PFSK-1 (cell line): ENCODE results near the gene TAOK3.

Experiments used
- FOXP2 ChIP-seq: optimal IDR thresholded peaks from 2 replicates; pipeline ENCODE3; 2011; ENCODE audit warnings: borderline replicate concordance, control low read depth, inconsistent platforms; ENCODE audit not compliant: insufficient read depth; ENCODE audit errors: extremely low read length, extremely low read depth
- POLR2AphosphoS5 ChIP-seq: IDR thresholded peaks from 2 replicates; pipeline ENCODE4 v1.6.1; 2012; ENCODE audit warnings: low read depth, mild to moderate bottlenecking, control low read depth, low read length, moderate library complexity
- REST ChIP-seq, 2 experiments: IDR thresholded peaks; 2 replicates each; pipeline versions ENCODE4 v1.6.1 to v1.8.0; 2011 to 2012; ENCODE audit warnings: low read depth in 2 of 2, low read length in 2 of 2, control low read depth in 1 of 2, inconsistent platforms in 1 of 2, mild to moderate bottlenecking in 1 of 2, moderate library complexity in 1 of 2; ENCODE audit not compliant: insufficient read depth in 1 of 2
- SIN3A ChIP-seq: IDR thresholded peaks from 2 replicates; pipeline ENCODE4 v1.6.1; 2012; ENCODE audit warnings: mild to moderate bottlenecking, low read length, moderate library complexity, borderline replicate concordance; ENCODE audit not compliant: insufficient read depth
- TAF1 ChIP-seq: IDR thresholded peaks from 2 replicates; pipeline ENCODE4 v1.6.1; 2012; ENCODE audit warnings: low read length, control low read depth, borderline replicate concordance; ENCODE audit not compliant: insufficient read depth

Gene TAOK3

GRCh38 chr12:118187751-118188435 lies 184.8 kb downstream of the TAOK3 start:
- no peak for TF ChIP-seq TAF1
- no peak for TF ChIP-seq POLR2AphosphoS5
- TF ChIP-seq FOXP2, result no peak
- no peak for TF ChIP-seq REST (IDR thresholded peaks at IDR 0.05; ENCODE audit: insufficient read depth in 1 of 2, low read depth in 2 of 2, low read length in 2 of 2)
- no peak for TF ChIP-seq SIN3A

- no peak for TF ChIP-seq SIN3A
- no peak for TF ChIP-seq TAF1
- no peak for TF ChIP-seq FOXP2
- TF ChIP-seq REST (IDR thresholded peaks at IDR 0.05; ENCODE audit: insufficient read depth in 1 of 2, low read depth in 2 of 2, low read length in 2 of 2), result no peak
Observed at GRCh38 chr12:118185602-118186397, 186.9 kb downstream of the TAOK3 start.

GRCh38 chr12:118183711-118184110 lies 189.0 kb downstream of the TAOK3 start:
- TF ChIP-seq REST (IDR thresholded peaks at IDR 0.05; ENCODE audit: insufficient read depth in 1 of 2, low read depth in 2 of 2, low read length in 2 of 2) (no peak), TAF1 (no peak), FOXP2 (no peak), SIN3A (no peak), POLR2AphosphoS5 (no peak)

DNA sequence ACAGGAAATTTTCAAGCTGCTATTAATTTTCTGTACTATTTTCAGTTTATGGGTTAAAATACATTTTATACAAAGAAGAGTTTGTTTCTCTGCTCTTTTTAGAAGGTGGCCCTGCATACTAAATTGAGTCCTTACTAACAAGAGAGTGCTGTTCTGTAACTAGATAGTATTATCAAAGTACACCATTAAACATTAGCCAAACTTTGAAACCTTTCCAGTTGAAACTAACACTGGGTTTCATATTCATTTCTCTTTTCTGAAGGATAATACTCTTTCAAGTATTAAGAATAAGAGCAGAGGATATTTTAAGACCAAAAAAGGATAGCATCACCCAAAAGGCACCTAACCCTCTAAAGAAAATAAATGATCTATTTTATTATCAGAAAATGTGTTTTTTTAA lies 189.6 kb downstream of the TAOK3 start:
- TF ChIP-seq SIN3A (no peak), TAF1 (no peak), REST (IDR thresholded peaks at IDR 0.05; ENCODE audit: insufficient read depth in 1 of 2, low read depth in 2 of 2, low read length in 2 of 2) (no peak), FOXP2 (no peak), POLR2AphosphoS5 (no peak)
